ENCODE measurements around the gene PHACTR3.

Gene PHACTR3

DNA sequence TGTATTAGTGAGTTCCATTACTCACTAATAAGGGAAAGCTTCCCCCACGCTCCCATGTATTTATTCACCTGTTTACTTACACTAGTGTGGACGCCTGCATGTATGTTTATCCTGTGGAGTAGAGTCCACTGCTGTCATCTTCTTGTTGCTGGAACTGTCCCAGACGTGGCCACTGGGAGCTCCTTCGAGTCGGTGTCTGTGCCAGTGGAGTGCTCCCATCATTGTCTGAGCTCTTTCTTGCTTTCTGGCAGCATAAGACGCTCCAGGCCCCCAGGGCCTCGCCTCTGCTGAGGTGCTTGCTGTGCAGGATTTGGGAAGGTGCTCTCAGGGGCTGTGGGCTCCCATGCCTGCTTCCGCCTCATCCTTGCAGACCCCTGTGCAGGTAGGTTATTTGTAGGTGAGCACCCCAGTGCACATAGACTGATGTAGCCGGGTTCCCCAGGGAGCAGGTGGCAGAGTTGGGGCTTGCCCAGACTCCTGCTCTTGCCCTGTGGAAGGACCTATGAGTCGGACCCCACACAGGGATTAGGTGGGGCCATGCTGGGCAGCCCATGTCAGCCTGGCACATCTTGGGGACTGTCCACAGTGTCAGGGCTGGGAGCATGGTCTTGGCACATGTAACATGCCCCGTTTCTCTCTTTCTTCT lies 16.6 kb downstream of the PHACTR3 start:
- no peak for DNase-seq (ENCODE audit: low read depth)

DNA sequence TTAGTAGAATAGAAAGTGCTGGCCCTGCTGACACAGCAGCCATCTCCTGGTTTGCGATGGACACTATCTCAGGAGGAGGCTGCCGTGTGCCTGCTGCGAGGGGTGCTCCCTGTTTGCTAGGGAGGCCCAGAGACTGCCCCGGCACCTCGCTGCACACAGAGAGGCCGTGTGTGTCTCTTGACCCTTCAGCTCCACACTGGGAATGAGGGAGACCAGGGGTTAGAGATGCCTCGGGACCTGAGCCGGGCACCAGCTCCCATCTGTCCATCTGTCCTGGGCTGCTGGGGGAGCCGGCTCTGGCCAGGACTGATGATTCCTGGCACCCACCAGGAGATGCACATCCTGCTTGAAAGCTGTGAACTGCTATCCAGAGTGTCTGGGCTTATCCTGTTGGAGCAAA lies 18.2 kb downstream of the PHACTR3 start:
- DNase-seq (ENCODE audit: low read depth), result no peak

- no peak for DNase-seq (ENCODE audit: low read depth)
These were observed 18.8 kb downstream of the PHACTR3 start for GRCh38 chr20:59623133-59623532.

DNA sequence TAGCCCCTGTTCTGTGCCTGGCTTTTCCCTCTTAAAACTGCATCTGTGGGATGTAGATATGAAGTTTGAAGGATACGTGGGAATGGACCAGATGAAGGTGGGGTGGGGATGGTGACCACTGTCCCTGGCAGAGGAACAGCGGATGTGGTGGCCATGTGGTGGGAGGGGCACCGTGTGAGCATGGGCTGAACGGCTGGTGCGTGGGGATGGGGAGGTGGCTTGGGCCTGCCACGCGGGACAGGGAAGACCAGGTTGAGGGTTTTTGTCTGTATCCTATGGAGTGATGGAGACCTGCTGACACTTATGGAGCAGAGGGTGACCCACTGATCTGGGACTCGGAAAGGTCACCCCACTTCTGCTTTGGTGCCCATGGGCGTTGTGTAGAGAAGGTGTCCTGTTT lies 19.2 kb downstream of the PHACTR3 start:
- no peak for DNase-seq (ENCODE audit: low read depth)

DNA sequence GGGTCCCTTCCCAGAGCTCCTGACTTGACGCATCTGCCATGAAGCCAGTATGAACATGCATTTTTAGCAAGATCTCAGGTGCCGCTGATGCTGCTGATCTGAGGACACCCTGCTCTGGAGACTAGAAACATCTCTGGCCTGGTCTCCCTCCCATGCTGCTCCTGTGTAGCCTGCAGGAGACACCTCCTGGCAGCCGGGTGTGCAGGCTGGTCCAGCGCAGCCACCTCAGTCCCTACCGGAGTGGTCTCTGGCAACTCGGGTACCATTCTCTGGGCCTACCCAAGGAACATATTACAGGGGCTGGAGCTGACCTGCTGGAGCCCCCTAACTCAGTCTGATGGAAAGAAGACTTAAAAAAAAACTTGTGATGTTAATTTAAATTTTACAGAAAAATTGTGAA lies 20.1 kb downstream of the PHACTR3 start:
- DNase-seq (ENCODE audit: low read depth), result no peak

DNA sequence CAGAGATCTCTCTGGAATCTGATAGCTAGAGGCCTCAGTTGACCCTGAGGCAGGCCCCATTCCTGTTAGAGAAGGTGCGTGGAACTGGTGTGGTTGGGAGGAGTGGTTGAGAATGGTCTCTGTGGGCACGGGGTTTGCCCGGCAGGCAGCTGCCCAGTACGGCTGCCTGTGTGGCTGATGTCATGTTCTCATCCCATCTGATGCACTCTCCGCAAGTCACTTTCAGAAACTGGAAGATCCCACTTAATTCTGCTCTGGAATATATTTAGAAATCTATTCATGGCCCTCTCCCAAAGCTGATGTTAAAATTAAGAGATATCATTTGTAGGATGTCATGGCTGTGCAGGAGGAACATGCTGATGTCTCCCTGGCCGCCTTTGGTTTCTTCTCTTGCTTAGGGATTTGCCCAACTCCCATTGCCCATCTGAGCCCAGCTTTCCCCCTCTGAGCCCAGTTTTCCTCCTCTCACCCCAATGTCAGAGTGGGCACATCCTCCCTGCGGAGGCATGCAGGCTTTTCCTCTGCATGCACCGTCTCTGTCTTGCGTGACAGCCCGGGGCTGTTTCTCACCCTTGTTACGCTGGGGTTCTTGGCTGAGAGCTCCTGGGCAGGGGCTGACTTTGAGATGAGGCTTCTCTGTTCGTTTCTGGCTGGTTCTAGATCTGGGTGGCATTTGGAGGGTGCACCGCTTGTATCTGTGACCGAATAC lies 21.0 kb downstream of the PHACTR3 start:
- DNase-seq (ENCODE audit: low read depth), result no peak

DNA sequence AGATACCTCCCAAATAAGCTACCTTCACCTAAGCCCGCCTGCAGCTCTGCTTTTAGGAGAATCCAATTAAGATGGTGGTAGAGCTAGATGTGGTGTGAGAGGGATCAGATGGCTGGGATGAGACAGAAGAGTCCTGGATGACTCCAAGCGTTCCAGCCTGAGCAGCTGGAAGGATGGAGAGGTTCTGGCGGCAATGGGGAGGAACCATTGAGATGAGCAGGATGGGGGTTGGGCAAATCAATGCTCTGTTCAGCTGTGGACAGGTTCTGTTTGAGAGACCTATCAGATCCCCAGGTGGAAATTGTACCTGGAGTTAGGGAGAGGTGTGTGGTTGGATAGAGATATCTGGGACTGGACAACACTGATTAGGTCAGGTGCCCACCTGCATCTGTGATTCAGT lies 23.0 kb downstream of the PHACTR3 start:
- no peak for DNase-seq (ENCODE audit: low read depth)

GRCh38 chr20:59628171-59628570 lies 23.8 kb downstream of the PHACTR3 start:
- DNase-seq (ENCODE audit: low read depth), result no peak

DNA sequence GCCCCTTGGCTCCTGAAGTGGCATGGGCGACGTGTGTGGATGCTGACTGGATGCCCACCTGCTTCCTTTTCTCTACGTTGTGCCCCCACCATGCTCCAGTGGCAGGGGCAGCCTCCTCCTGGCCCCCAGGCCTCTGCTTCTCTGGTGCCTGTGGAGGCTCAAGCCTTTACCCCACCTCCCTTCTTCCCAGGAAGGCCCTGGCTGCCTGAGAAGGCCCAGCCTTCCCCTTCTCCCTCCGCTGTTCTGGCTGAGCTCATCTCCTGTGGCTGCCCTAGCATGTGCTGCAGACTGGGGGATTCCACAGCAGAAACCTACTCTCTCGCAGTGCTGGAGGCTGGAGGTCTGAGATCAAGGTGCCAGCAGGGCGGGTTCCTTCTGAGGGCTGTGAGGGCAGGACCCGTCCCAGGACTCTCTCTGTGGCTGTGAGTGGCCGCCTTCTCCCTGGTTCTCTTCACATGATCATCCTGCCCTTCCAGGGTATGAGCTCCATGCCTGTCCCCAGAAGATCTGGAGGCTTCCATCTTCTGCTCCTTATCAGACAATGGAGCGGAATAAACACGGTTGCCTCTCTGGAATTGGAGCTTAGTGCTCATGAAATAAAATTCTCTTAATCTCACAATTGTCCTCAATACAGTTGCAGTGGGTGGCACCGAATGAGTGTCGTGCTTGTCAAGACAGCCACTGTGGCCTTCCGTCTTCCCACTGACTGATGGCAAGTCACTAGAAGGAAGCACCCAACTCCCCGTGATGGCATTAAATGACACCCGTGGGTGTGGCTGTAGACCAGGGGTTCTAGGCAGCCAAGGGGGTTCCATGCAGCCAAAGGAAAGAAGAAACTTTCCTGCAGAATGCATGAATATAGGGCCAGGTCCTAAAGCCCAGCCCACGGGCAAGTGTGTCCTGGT lies 25.1 kb downstream of the PHACTR3 start:
- no peak for DNase-seq (ENCODE audit: low read depth)

GRCh38 chr20:59630526-59630925 lies 26.2 kb downstream of the PHACTR3 start:
- DNase-seq (ENCODE audit: low read depth), result no peak

DNA sequence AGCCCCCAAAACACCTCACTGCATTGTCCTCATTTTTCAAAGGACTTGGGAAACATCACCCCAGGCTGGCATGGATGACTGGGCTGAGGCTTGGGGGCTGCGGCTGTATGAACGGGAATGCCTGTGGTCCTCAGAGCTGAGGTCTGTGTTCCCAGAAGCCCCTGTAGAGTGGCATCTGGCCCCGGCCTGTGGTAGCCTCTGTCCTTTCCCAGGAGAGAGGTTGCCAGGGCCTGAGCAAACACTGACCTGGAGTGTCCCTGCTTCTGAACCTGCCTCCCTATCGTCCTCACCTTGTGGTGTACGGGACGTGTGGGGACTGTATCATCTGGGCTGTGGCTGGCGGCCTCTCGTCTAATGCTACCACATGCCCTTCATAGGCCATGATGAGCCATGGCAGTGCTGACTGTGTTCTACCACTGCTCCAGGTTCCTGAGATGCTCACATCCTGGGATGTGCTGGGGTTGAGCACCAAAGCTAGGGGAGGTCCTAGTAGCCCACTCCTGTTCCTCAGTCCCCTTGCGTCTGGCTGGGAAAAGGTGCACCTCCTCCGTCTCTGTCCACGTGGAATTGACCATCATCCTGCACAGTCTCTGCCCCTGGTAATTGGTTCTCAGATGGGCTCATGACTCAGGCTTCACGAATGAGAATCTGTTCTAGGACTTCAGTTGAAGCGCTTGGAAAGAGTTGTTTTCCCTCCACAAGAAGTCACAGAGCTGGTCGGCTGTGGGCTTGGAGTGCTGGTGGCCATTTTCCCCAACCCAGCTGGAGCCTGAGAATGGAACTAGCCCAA lies 27.6 kb downstream of the PHACTR3 start:
- DNase-seq (ENCODE audit: low read depth), result no peak

- DNase-seq (ENCODE audit: low read depth), result no peak
These were observed 28.3 kb downstream of the PHACTR3 start for GRCh38 chr20:59632541-59633113.

- DNase-seq (ENCODE audit: low read depth), result no peak
These were observed 29.4 kb downstream of the PHACTR3 start for GRCh38 chr20:59633656-59634251.

DNA sequence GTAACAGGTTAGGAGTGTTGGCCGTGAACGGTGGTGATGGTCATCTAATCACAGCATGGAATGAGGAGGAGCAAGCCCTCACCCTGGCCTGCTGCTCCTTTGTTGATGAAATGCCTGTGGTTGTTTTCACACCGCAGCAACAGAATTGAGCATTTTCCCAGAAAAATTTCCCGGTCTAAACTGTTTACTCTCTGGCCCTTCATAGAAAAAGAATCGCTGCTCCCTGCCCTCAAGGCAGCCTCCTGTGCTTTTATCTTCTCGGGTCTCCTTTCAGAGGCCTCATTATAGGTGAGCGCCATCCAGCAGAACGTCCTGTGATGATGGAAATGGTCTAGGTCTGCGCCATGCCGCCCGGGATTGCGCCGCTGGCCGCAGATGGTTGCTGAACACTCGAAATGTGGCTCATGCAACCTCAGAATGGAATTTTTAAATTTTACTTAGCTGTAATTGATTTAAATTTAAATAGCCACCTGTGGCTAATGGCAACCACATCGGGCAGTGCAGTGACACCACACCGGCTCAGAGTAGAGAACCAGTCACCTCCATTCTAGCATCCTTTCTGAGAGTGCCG lies 30.2 kb downstream of the PHACTR3 start:
- no peak for DNase-seq (ENCODE audit: low read depth)

DNA sequence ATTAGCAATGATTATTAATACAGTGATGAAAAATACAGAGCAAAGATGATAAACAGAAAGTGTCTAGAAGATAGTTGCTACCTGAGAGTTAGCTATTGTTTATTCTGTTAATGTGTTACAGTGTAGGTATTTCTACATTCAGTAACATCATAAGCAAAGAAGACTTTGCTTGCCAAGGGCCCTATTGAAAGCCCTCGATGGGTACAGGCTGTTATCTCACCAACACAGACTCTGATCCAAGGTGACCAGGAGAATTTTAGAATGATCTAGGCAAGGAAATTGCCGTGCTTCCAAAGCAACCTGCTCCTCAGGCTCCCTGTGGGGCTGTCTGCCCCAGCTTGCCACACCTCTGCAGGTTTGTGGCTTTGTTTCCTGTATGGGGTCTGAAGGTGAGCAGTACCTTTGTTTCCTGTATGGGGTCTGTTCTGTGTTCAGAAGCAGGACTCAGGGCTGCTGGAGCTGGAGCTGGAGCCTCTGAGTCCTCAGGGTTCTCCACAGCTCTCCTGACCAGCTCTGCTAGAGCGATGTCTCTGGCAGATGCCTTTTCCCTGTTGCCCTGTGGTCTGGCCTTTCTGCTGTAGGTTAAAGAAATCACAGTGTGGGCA lies 32.5 kb downstream of the PHACTR3 start:
- no peak for DNase-seq (ENCODE audit: low read depth)

- DNase-seq (ENCODE audit: low read depth), result no peak
These were observed 35.9 kb downstream of the PHACTR3 start for GRCh38 chr20:59640267-59640666.

GRCh38 chr20:59643615-59644061 lies 39.3 kb downstream of the PHACTR3 start:
- DNase-seq (ENCODE audit: low read depth), result no peak

DNA sequence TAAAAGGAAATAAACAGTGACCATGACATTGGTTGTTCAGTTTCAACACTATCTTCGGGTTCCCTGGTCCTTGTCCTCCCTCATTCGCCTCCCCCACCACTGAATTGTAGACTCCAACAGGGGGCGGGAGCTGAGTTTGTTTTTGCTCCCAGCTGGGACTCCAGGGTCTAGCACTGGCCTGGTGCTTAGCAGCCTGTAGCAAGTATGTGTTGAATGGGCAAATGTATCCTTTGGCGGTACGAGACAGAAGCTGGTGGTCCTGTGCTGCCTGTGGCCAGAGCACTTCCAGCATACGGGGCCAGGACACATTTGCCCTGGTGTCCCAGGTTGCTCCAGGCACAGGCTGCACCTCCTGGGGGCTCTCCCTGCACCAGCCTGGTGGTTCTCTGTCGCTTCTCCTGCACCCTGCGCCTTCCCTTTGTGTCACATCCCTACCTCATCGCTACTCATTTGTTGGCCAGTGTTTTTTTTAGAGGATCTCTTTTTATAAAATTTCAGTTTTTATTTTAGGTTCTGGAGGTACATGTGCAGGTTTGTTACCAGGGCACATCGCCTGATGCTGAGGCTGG lies 40.1 kb downstream of the PHACTR3 start:
- no peak for DNase-seq (ENCODE audit: low read depth)

- no peak for DNase-seq (ENCODE audit: low read depth)
These were observed 40.9 kb downstream of the PHACTR3 start for GRCh38 chr20:59645271-59645670.

GRCh38 chr20:59645761-59646171 lies 41.4 kb downstream of the PHACTR3 start:
- no peak for DNase-seq (ENCODE audit: low read depth)

Data from activated T-helper 9 cell treated with anti-CD3 and anti-CD28 coated beads, Interleukin-2, amount 50 U/mL, for 16 hours (primary cell).